ENCODE measurements around the gene LRRC73. TPM values are rescaled to one million over a fixed set of nuclear protein-coding genes. Genes with fewer than 3 reads are reported as not detected.

Gene LRRC73
- total RNA-seq, 1 experiment from 2014 or later, result 1.4 TPM

GRCh38 chr6:43516697-43517504 is 6.8 kb upstream of the LRRC73 start, which contains the start of the genes POLR1C and YIPF3 (continued):
- TF ChIP-seq STAT6 (CRISPR knock-in tag; conservative IDR thresholded peaks at IDR 0.05; ENCODE audit: low read depth), result no peak
- TF ChIP-seq USF1 (CRISPR knock-in tag; IDR thresholded peaks at IDR 0.05), result peak; percentile 23; the same call in 1 of the 2 replicates
- TF ChIP-seq TEAD1 (CRISPR knock-in tag; IDR thresholded peaks at IDR 0.05), result no peak
- TF ChIP-seq ZNF138 (CRISPR knock-in tag; conservative IDR thresholded peaks at IDR 0.05), result no peak
- TF ChIP-seq, protein P1, sequence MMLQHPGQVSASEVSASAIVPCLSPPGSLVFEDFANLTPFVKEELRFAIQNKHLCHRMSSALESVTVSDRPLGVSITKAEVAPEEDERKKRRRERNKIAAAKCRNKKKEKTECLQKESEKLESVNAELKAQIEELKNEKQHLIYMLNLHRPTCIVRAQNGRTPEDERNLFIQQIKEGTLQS (CRISPR knock-in tag; conservative IDR thresholded peaks at IDR 0.05), result no peak
- TF ChIP-seq NR3C1 (CRISPR knock-in tag; conservative IDR thresholded peaks at IDR 0.05; ENCODE audit: low read depth), result no peak
- no peak for TF ChIP-seq ZNF396 (CRISPR knock-in tag; IDR thresholded peaks at IDR 0.05; ENCODE audit: borderline replicate concordance)
- TF ChIP-seq HMGA2 (CRISPR knock-in tag; IDR thresholded peaks at IDR 0.05), result no peak
- TF ChIP-seq GABPB1 (CRISPR knock-in tag; IDR thresholded peaks at IDR 0.05), result peak; percentile 57
- TF ChIP-seq ARID4B (CRISPR knock-in tag; IDR thresholded peaks at IDR 0.05; ENCODE audit: borderline replicate concordance), result peak; percentile 67; the same call in 1 of the 2 replicates

- H3K27ac Mint-ChIP-seq, result no peak overlapping the region
- no peaks in the 10 kb centered on the region for H3K9me3 Mint-ChIP-seq
- peaks cover 43% of the 10 kb centered on the region for H3K36me3 Mint-ChIP-seq
- peaks cover 26% of the 10 kb centered on the region for H3K4me1 Mint-ChIP-seq
- no peak for DNase-seq (ENCODE audit: low spot score)
- no peak overlapping the region for H3K4me3 Mint-ChIP-seq
- POLR2A ChIA-PET, result no interaction called here
- TF ChIP-seq NR2C2 (CRISPR knock-in tag; IDR thresholded peaks at IDR 0.05), result no peak
- no peak for TF ChIP-seq GABPB1 (CRISPR knock-in tag; IDR thresholded peaks at IDR 0.05)
- TF ChIP-seq, protein P2, sequence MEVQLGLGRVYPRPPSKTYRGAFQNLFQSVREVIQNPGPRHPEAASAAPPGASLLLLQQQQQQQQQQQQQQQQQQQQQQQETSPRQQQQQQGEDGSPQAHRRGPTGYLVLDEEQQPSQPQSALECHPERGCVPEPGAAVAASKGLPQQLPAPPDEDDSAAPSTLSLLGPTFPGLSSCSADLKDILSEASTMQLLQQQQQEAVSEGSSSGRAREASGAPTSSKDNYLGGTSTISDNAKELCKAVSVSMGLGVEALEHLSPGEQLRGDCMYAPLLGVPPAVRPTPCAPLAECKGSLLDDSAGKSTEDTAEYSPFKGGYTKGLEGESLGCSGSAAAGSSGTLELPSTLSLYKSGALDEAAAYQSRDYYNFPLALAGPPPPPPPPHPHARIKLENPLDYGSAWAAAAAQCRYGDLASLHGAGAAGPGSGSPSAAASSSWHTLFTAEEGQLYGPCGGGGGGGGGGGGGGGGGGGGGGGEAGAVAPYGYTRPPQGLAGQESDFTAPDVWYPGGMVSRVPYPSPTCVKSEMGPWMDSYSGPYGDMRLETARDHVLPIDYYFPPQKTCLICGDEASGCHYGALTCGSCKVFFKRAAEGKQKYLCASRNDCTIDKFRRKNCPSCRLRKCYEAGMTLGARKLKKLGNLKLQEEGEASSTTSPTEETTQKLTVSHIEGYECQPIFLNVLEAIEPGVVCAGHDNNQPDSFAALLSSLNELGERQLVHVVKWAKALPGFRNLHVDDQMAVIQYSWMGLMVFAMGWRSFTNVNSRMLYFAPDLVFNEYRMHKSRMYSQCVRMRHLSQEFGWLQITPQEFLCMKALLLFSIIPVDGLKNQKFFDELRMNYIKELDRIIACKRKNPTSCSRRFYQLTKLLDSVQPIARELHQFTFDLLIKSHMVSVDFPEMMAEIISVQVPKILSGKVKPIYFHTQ (CRISPR knock-in tag; IDR thresholded peaks at IDR 0.05), result no peak
- TF ChIP-seq ZNF138 (CRISPR knock-in tag; conservative IDR thresholded peaks at IDR 0.05), result no peak
- TF ChIP-seq ZNF263 (CRISPR knock-in tag; IDR thresholded peaks at IDR 0.05; ENCODE audit: low read depth), result no peak
- no peak for TF ChIP-seq CBFB (CRISPR knock-in tag; IDR thresholded peaks at IDR 0.05; ENCODE audit: low read depth)
- TF ChIP-seq ZNF416 (CRISPR knock-in tag; IDR thresholded peaks at IDR 0.05), result no peak
- no peak for TF ChIP-seq TEAD1 (CRISPR knock-in tag; IDR thresholded peaks at IDR 0.05)
- no peak for TF ChIP-seq JAZF1 (CRISPR knock-in tag; IDR thresholded peaks at IDR 0.05)
- TF ChIP-seq, protein P3, sequence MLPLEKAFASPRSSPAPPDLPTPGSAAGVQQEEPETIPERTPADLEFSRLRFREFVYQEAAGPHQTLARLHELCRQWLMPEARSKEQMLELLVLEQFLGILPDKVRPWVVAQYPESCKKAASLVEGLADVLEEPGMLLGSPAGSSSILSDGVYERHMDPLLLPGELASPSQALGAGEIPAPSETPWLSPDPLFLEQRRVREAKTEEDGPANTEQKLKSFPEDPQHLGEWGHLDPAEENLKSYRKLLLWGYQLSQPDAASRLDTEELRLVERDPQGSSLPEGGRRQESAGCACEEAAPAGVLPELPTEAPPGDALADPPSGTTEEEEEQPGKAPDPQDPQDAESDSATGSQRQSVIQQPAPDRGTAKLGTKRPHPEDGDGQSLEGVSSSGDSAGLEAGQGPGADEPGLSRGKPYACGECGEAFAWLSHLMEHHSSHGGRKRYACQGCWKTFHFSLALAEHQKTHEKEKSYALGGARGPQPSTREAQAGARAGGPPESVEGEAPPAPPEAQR (CRISPR knock-in tag; IDR thresholded peaks at IDR 0.05), result no peak
- TF ChIP-seq RORB (CRISPR knock-in tag; IDR thresholded peaks at IDR 0.05), result no peak
- TF ChIP-seq CREB1 (CRISPR knock-in tag; IDR thresholded peaks at IDR 0.05), result no peak
- no peak for ATAC-seq
- no peaks in the 10 kb centered on the region for H3K27me3 Mint-ChIP-seq (ENCODE audit: low read depth)
- CTCF ChIA-PET, result interaction anchor here (1.0 to 1.7 kb wide), 3 partner anchors 8 to 92 kb away, joined by 3 to 9 read pairs (median 3); no protein-coding TSS in a partner anchor
Observed at GRCh38 chr6:43516367-43516696, 6.2 kb upstream of the LRRC73 start.
